GM23338 (cell line): ENCODE results near the gene CLEC17A.

Experiments
- CTCF ChIP-seq, 2 experiments: fragments of 200-600 bp in 1 of 2; sonication (generic) in 1 of 2; conservative IDR thresholded peaks; 2 replicates each; pipeline versions ENCODE4 v1.5.1 to v1.6.1; 2016 to 2017; ENCODE audit warnings: antibody characterized with exemption in 2 of 2, low read depth in 2 of 2, mild to moderate bottlenecking in 2 of 2, moderate library complexity in 1 of 2
- EZH2 ChIP-seq: fragments of 200-600 bp; sonication (generic); IDR thresholded peaks from one replicate; pipeline ENCODE4 v1.8.0; 2017; ENCODE audit warnings: antibody characterized with exemption, mild to moderate bottlenecking, low read depth; ENCODE audit not compliant: unreplicated experiment
- POLR2AphosphoS5 ChIP-seq: IDR thresholded peaks from 2 replicates; pipeline ENCODE4 v1.6.1; 2016; ENCODE audit warnings: antibody characterized with exemption, low read depth

GRCh38 chr19:14553939-14554243, 29.0 kb upstream of the CLEC17A start:
- no peak for TF ChIP-seq EZH2
- TF ChIP-seq POLR2AphosphoS5 = no peak
- TF ChIP-seq CTCF (conservative IDR thresholded peaks at IDR 0.05; ENCODE audit: low read depth in 2 of 2) = no peak
